Measurements from ENCODE around the gene MAP4K4.

GRCh38 chr2:101665312-101665711 is 32.2 kb upstream of the MAP4K4 start:
- TF ChIP-seq, protein P1, sequence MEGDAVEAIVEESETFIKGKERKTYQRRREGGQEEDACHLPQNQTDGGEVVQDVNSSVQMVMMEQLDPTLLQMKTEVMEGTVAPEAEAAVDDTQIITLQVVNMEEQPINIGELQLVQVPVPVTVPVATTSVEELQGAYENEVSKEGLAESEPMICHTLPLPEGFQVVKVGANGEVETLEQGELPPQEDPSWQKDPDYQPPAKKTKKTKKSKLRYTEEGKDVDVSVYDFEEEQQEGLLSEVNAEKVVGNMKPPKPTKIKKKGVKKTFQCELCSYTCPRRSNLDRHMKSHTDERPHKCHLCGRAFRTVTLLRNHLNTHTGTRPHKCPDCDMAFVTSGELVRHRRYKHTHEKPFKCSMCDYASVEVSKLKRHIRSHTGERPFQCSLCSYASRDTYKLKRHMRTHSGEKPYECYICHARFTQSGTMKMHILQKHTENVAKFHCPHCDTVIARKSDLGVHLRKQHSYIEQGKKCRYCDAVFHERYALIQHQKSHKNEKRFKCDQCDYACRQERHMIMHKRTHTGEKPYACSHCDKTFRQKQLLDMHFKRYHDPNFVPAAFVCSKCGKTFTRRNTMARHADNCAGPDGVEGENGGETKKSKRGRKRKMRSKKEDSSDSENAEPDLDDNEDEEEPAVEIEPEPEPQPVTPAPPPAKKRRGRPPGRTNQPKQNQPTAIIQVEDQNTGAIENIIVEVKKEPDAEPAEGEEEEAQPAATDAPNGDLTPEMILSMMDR (conservative IDR thresholded peaks at IDR 0.05): no peak
- TF ChIP-seq ZFX (IDR thresholded peaks at IDR 0.05): no peak

Data from C4-2B (cell line).